SK-N-MC (cell line): ENCODE measurements around the gene TMEM131.

Experiments used
- DNase-seq: peaks from one replicate; pipeline ENCODE4 v3.0.0-alpha.2; 2011; ENCODE audit warnings: low read depth, low spot score
- H3K27ac ChIP-seq: fragments of 200-600 bp; sonication (generic); 2 replicates; pipeline ENCODE4 v1.5.1; 2016; ENCODE audit warnings: mixed run types
- H3K36me3 ChIP-seq: fragments of 200-600 bp; sonication (generic); 2 replicates; pipeline ENCODE4 v1.6.1; 2017; ENCODE audit warnings: antibody characterized with exemption, low read length, mixed read lengths; ENCODE audit not compliant: insufficient read depth
- H3K4me3 ChIP-seq: fragments of 200-600 bp; sonication (generic); 2 replicates; pipeline ENCODE4 v1.5.1; 2016
- H3K9ac ChIP-seq: fragments of 200-600 bp; sonication (generic); 2 replicates; pipeline ENCODE4 v1.8.0; 2017; ENCODE audit warnings: mixed run types, mixed read lengths; ENCODE audit not compliant: insufficient read length
- H3K9me3 ChIP-seq: fragments of 200-600 bp; sonication (generic); 2 replicates; pipeline ENCODE4 v1.6.1; 2017; ENCODE audit warnings: low read depth, mild to moderate bottlenecking, antibody characterized with exemption, low read length, moderate library complexity, mixed read lengths
- EZH2 ChIP-seq: fragments of 200-600 bp; sonication (generic); IDR thresholded peaks from one replicate; pipeline ENCODE4 v1.6.1; 2017; ENCODE audit warnings: antibody characterized with exemption
- FOXP2 ChIP-seq: optimal IDR thresholded peaks from 2 replicates; pipeline ENCODE3; 2011; ENCODE audit warnings: mild to moderate bottlenecking, moderate library complexity; ENCODE audit not compliant: insufficient read depth; ENCODE audit errors: extremely low read length, control extremely low read depth
- POLR2AphosphoS5 ChIP-seq: IDR thresholded peaks from 2 replicates; pipeline ENCODE4 v1.6.1; 2012; ENCODE audit warnings: mild to moderate bottlenecking, low read depth, low read length, borderline replicate concordance

TMEM131 gene

GRCh38 chr2:98013407-98014042 is 17.8 kb upstream of the TMEM131 start:
- no peak overlapping the region for H3K4me3 ChIP-seq
- no peaks in the 10 kb centered on the region for H3K9me3 ChIP-seq
- no peak overlapping the region for H3K27ac ChIP-seq
- H3K9ac ChIP-seq, result no peak overlapping the region
- no peak for DNase-seq
- no peaks in the 10 kb centered on the region for H3K36me3 ChIP-seq
- no peak for TF ChIP-seq POLR2AphosphoS5
- no peak for TF ChIP-seq EZH2

DNA sequence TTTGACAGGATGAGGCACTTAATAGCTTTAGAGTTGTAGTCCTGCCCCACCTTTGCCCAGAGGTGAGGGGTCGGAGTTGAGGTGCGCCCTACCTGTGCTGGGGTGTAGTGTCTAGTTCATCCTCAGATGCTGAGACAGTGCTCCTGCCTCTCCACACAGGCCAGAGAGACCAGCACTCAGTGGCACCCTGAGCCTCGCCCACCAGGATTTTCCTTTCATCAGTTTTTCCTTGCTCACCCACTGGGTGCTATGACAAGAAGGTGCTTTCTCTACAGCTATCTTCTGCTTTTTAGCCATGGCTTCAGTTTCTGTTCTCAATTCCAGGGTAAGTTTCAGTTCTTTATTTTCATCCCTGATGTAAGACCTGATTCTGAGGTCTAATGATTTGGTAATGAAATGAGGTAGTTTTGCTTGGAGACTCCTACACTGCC is 16.8 kb upstream of the TMEM131 start:
- H3K9me3 ChIP-seq, result no peaks in the 10 kb centered on the region
- H3K9ac ChIP-seq, result no peak overlapping the region
- H3K27ac ChIP-seq, result no peak overlapping the region
- H3K4me3 ChIP-seq, result no peak overlapping the region
- no peak for TF ChIP-seq FOXP2
- TF ChIP-seq POLR2AphosphoS5, result no peak
- no peak for TF ChIP-seq EZH2
- no peaks in the 10 kb centered on the region for H3K36me3 ChIP-seq
- DNase-seq, result no peak

GRCh38 chr2:98009887-98010760 is 14.4 kb upstream of the TMEM131 start:
- Histone ChIP-seq H3K9ac (no peak overlapping the region), H3K27ac (no peak overlapping the region), H3K9me3 (no peaks in the 10 kb centered on the region), H3K36me3 (no peaks in the 10 kb centered on the region), H3K4me3 (no peak overlapping the region)
- no peak for DNase-seq
- TF ChIP-seq EZH2 (no peak), FOXP2 (no peak), POLR2AphosphoS5 (no peak)

GRCh38 chr2:98008415-98008814 is 12.7 kb upstream of the TMEM131 start:
- no peak for DNase-seq
- TF ChIP-seq FOXP2 (no peak), EZH2 (no peak), POLR2AphosphoS5 (no peak)
- H3K27ac ChIP-seq, result no peak overlapping the region
- no peaks in the 10 kb centered on the region for H3K36me3 ChIP-seq
- no peaks in the 10 kb centered on the region for H3K9me3 ChIP-seq
- no peak overlapping the region for H3K9ac ChIP-seq
- no peak overlapping the region for H3K4me3 ChIP-seq

GRCh38 chr2:98006378-98006777 is 10.6 kb upstream of the TMEM131 start:
- no peak for DNase-seq

DNA sequence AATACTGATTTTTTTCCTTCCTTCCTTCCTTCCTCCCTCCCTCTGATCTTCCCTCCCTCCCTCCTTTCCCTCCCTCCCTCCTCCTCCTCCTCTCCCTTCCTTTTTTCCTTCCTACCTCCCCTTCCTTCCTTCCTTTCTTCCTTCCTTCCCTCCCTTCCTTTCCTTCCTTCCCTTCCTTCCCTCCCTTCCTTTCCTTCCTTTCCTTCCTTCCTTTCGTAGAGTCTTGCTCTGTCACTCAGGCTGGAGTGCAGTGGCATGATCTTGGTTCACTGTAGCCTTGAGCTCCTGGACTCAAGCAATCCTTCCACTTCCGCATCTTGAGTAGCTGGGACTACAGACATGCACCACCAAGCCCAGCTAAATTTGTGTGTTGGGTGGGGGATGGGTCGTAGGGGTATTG is 8.9 kb upstream of the TMEM131 start:
- Histone ChIP-seq H3K9me3 (no peaks in the 10 kb centered on the region), H3K36me3 (no peaks in the 10 kb centered on the region), H3K9ac (no peak overlapping the region), H3K27ac (no peak overlapping the region), H3K4me3 (no peak overlapping the region)
- no peak for TF ChIP-seq EZH2
- TF ChIP-seq POLR2AphosphoS5, result no peak
- TF ChIP-seq FOXP2, result no peak
- DNase-seq, result no peak

More at GRCh38 chr2:98006378-98006777, 10.6 kb upstream of the TMEM131 start:
- TF ChIP-seq POLR2AphosphoS5 (no peak), FOXP2 (no peak), EZH2 (no peak)
- no peak overlapping the region for H3K9ac ChIP-seq
- no peaks in the 10 kb centered on the region for H3K36me3 ChIP-seq
- H3K4me3 ChIP-seq, result no peak overlapping the region
- no peak overlapping the region for H3K27ac ChIP-seq
- H3K9me3 ChIP-seq, result no peaks in the 10 kb centered on the region

GRCh38 chr2:98004047-98004446 is 8.3 kb upstream of the TMEM131 start:
- Histone ChIP-seq H3K9ac (no peak overlapping the region), H3K9me3 (no peaks in the 10 kb centered on the region), H3K4me3 (no peak overlapping the region), H3K27ac (no peak overlapping the region), H3K36me3 (no peaks in the 10 kb centered on the region)
- no peak for DNase-seq
- TF ChIP-seq POLR2AphosphoS5, result no peak
- no peak for TF ChIP-seq EZH2
- no peak for TF ChIP-seq FOXP2

DNA sequence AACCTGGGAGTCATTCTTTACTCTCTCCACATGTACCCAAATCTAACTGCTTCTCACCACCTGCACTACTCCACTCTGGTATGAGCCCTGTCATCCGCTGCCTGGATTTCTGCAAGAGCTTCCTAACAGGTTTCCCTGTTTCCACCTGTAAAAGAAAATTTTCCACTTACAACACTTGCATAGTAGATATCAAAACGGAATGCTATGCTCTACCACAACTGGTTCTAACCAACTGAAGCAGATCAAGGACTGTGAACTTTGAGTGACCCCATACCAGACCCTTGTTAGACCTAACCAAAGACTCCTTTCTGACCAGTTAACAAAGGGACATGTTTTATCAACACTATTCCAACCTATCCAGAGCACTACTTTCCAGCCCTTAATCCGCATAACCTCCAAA is 3.8 kb upstream of the TMEM131 start:
- H3K9me3 ChIP-seq, result no peaks in the 10 kb centered on the region
- no peak overlapping the region for H3K9ac ChIP-seq
- H3K36me3 ChIP-seq, result no peaks in the 10 kb centered on the region
- H3K27ac ChIP-seq, result no peak overlapping the region
- TF ChIP-seq EZH2, result no peak
- no peak for TF ChIP-seq FOXP2
- TF ChIP-seq POLR2AphosphoS5, result no peak
- DNase-seq, result no peak
- H3K4me3 ChIP-seq, result no peak overlapping the region

DNA sequence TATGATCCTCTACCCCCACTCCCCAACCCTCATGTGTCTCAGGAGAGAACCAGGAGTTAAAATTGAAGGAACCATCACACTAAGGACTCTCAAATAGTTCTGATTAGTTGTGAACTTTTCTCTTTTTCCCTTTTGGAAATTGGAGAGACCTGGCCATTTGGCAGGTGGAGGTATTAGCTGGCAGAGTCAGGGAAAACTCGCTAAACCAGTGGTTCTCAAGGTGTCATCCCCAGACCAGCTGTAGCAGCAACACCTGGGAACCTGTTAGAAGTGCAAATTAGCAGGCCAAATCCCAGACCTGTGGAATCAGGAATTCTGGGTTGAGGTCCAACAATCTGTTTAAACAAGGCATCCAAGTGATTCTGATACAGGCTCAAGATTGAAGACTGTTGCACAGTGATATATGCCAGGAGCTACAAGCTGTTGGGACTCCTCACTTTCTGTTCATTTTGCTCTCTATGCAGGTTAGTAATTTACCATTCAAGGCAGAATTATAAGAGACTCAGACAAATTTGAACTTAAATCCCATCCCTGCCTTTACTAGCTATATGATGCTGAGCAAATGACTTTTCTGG is 2.8 kb upstream of the TMEM131 start:
- Histone ChIP-seq H3K36me3 (no peaks in the 10 kb centered on the region), H3K4me3 (no peak overlapping the region), H3K9ac (no peak overlapping the region), H3K9me3 (no peaks in the 10 kb centered on the region), H3K27ac (no peak overlapping the region)
- TF ChIP-seq EZH2 (no peak), POLR2AphosphoS5 (no peak), FOXP2 (no peak)
- DNase-seq, result no peak
